H9 (cell line): Measurements from ENCODE around the gene CARD8. TPM values are rescaled to one million over a fixed set of nuclear protein-coding genes. Genes with fewer than 3 reads are reported as not detected.

Experiments
- DNase-seq: peaks from one replicate; pipeline ENCODE4 v3.0.0-alpha.2; 2017
- H2AFZ ChIP-seq: one replicate; pipeline ENCODE4 v1.6.1; 2013; ENCODE audit warnings: mild to moderate bottlenecking, low read length, control low read depth, moderate library complexity
- H2AK5ac ChIP-seq: 2 replicates; pipeline ENCODE4 v1.6.1; 2013; ENCODE audit warnings: low read length, control low read depth, mixed read lengths; ENCODE audit not compliant: insufficient read length
- H2BK120ac ChIP-seq: one replicate; pipeline ENCODE4 v1.6.1; 2013; ENCODE audit warnings: low read depth, mild to moderate bottlenecking, low read length, control low read depth, inconsistent platforms; ENCODE audit not compliant: poor library complexity, severe bottlenecking
- H2BK12ac ChIP-seq: 2 replicates; pipeline ENCODE4 v1.6.1; 2013; ENCODE audit warnings: low read length, control low read depth, mixed read lengths, low read depth; ENCODE audit not compliant: insufficient read length
- H2BK15ac ChIP-seq: 2 replicates; pipeline ENCODE4 v1.6.1; 2013; ENCODE audit warnings: low read depth, low read length, control low read depth
- H2BK20ac ChIP-seq: one replicate; pipeline ENCODE4 v1.6.1; 2013; ENCODE audit warnings: low read depth, mild to moderate bottlenecking, low read length, control low read depth, inconsistent platforms; ENCODE audit not compliant: poor library complexity, severe bottlenecking
- H2BK5ac ChIP-seq: 2 replicates; pipeline ENCODE4 v1.6.1; 2013; ENCODE audit warnings: low read length, control low read depth, mixed read lengths; ENCODE audit not compliant: insufficient read length
- H3K14ac ChIP-seq: 2 replicates; pipeline ENCODE4 v1.6.1; 2013; ENCODE audit warnings: low read length, control low read depth; ENCODE audit not compliant: insufficient read depth
- H3K18ac ChIP-seq: 2 replicates; pipeline ENCODE4 v1.6.1; 2013; ENCODE audit warnings: low read depth, mild to moderate bottlenecking, mixed read lengths, low read length, control low read depth; ENCODE audit not compliant: insufficient read length
- H3K23ac ChIP-seq: 2 replicates; pipeline ENCODE4 v1.6.1; 2013; ENCODE audit warnings: low read length, control low read depth, mixed read lengths, low read depth; ENCODE audit not compliant: insufficient read length
- H3K23me2 ChIP-seq: 2 replicates; pipeline ENCODE4 v1.6.1; 2013; ENCODE audit warnings: low read depth, mild to moderate bottlenecking, mixed read lengths, low read length, control low read depth; ENCODE audit not compliant: insufficient read length, poor library complexity, severe bottlenecking
- H3K27ac ChIP-seq: 2 replicates; pipeline ENCODE4 v1.5.1; 2013; ENCODE audit warnings: low read length, control low read depth, mixed read lengths, low read depth; ENCODE audit not compliant: insufficient read length
- H3K27me3 ChIP-seq: 2 replicates; pipeline ENCODE4 v1.6.1; 2013; ENCODE audit warnings: low read length, control low read depth, inconsistent platforms; ENCODE audit not compliant: insufficient read depth
- H3K4ac ChIP-seq: 2 replicates; pipeline ENCODE4 v1.6.1; 2013; ENCODE audit warnings: low read depth, mild to moderate bottlenecking, control low read depth, inconsistent platforms, low read length, moderate library complexity
- H3K4me1 ChIP-seq: 2 replicates; pipeline ENCODE4 v1.6.1; 2013; ENCODE audit warnings: low read length, control low read depth, inconsistent platforms; ENCODE audit not compliant: insufficient read depth
- H3K4me2 ChIP-seq: 2 replicates; pipeline ENCODE4 v1.6.1; 2013; ENCODE audit warnings: low read length, control low read depth, mixed read lengths; ENCODE audit not compliant: insufficient read length, insufficient read depth
- H3K56ac ChIP-seq: 2 replicates; pipeline ENCODE4 v1.6.1; 2013; ENCODE audit warnings: low read depth, mild to moderate bottlenecking, mixed read lengths, low read length, control low read depth; ENCODE audit not compliant: insufficient read length
- H3K79me1 ChIP-seq: 2 replicates; pipeline ENCODE4 v1.6.1; 2013; ENCODE audit warnings: low read depth, mild to moderate bottlenecking, moderate library complexity, low read length, control low read depth, inconsistent platforms; ENCODE audit not compliant: insufficient read depth, poor library complexity, severe bottlenecking
- H3K79me2 ChIP-seq: 2 replicates; pipeline ENCODE4 v1.6.1; 2013; ENCODE audit warnings: low read length, control low read depth, inconsistent platforms; ENCODE audit not compliant: insufficient read depth
- H3K9ac ChIP-seq: 2 replicates; pipeline ENCODE4 v1.6.1; 2013; ENCODE audit warnings: low read length, control low read depth, mixed read lengths; ENCODE audit not compliant: insufficient read length; ENCODE audit errors: extremely low read depth
- H3K9me3 ChIP-seq: one replicate; pipeline ENCODE4 v1.6.1; 2013; ENCODE audit warnings: low read depth, low read length, inconsistent platforms; ENCODE audit not compliant: control insufficient read depth
- H3T11ph ChIP-seq: one replicate; pipeline ENCODE4 v1.6.1; 2013; ENCODE audit warnings: mild to moderate bottlenecking, low read length, control low read depth, inconsistent platforms
- H4K20me1 ChIP-seq: one replicate; pipeline ENCODE4 v1.6.1; 2013; ENCODE audit not compliant: control insufficient read depth, insufficient read length, insufficient read depth
- H4K5ac ChIP-seq: 2 replicates; pipeline ENCODE4 v1.6.1; 2013; ENCODE audit warnings: low read depth, mild to moderate bottlenecking, mixed read lengths, low read length, control low read depth; ENCODE audit not compliant: insufficient read length
- H4K8ac ChIP-seq: replicated peaks from 2 replicates; pipeline ENCODE4 v1.6.1; 2013; ENCODE audit warnings: low read length, control low read depth, mixed read lengths, low read depth; ENCODE audit not compliant: insufficient read length
- H4K91ac ChIP-seq: 2 replicates; pipeline ENCODE4 v1.6.1; 2013; ENCODE audit warnings: low read depth, mild to moderate bottlenecking, moderate library complexity, mixed read lengths, low read length, control low read depth; ENCODE audit not compliant: insufficient read length
- H3K27ac Mint-ChIP-seq, 3 experiments: 2 replicates in 2 of 3; 3 replicates in 1 of 3; pipeline ENCODE4 v1.8.0; 2020 to 2021; ENCODE audit warnings: mixed read lengths in 3 of 3, mild to moderate bottlenecking in 1 of 3, moderate library complexity in 1 of 3
- H3K27me3 Mint-ChIP-seq: 2 replicates; pipeline ENCODE4 v1.8.0; 2021; ENCODE audit warnings: low read depth, mild to moderate bottlenecking, moderate library complexity, mixed read lengths
- H3K36me3 Mint-ChIP-seq, 3 experiments: 2 replicates in 2 of 3; 3 replicates in 1 of 3; pipeline ENCODE4 v1.8.0; 2020 to 2021; ENCODE audit warnings: low read depth in 3 of 3, mixed read lengths in 3 of 3; ENCODE audit not compliant: insufficient read depth in 1 of 3
- H3K4me1 Mint-ChIP-seq, 2 experiments: 2 replicates each; pipeline ENCODE4 v1.8.0; 2020; ENCODE audit warnings: mixed read lengths in 2 of 2
- H3K4me3 Mint-ChIP-seq, 2 experiments: 2 replicates in 1 of 2; 3 replicates in 1 of 2; pipeline ENCODE4 v1.8.0; 2020 to 2021; ENCODE audit warnings: mild to moderate bottlenecking in 2 of 2, mixed read lengths in 2 of 2, moderate library complexity in 1 of 2
- H3K9me3 Mint-ChIP-seq, 2 experiments: 2 replicates in 1 of 2; 3 replicates in 1 of 2; pipeline ENCODE4 v1.8.0; 2020; ENCODE audit warnings: mild to moderate bottlenecking in 2 of 2, mixed read lengths in 2 of 2, moderate library complexity in 1 of 2
- CTCF ChIP-seq: fragments of 200-600 bp; sonication (generic); conservative IDR thresholded peaks from 3 replicates; pipeline ENCODE4 v1.8.0; 2021; ENCODE audit warnings: antibody characterized with exemption, mild to moderate bottlenecking
- WGBS: extraction: QIAGEN DNeasy Blood & Tissue Kit; methylation state at CpG from one replicate; pipeline ENCODE4 v1.1.7; 2013; ENCODE audit warnings: missing lambda C conversion rate, low lambda C conversion rate, mixed read lengths; ENCODE audit not compliant: insufficient read length; ENCODE audit errors: extremely low coverage; 5-methylcytosine and 5-hydroxymethylcytosine counted together
- total RNA-seq: library from RNA; stranded (reverse); gene quantifications from 2 replicates; pipeline ENCODE4 v1.2.1, GENCODE V29; 2021

Gene CARD8
- total RNA-seq, 1 experiment from 2014 or later: 21.0 TPM

- Histone ChIP-seq H3K56ac (no peak overlapping the region), H3K79me1 (no peaks in the 10 kb centered on the region), H2AK5ac (no peak overlapping the region), H4K20me1 (no peaks in the 10 kb centered on the region), H3K23ac (no peak overlapping the region), H3K14ac (no peak overlapping the region), H3K23me2 (no peaks in the 10 kb centered on the region), H3K79me2 (no peaks in the 10 kb centered on the region), H4K91ac (no peak overlapping the region), H3K27ac (no peak overlapping the region), H3K4me1 (no peaks in the 10 kb centered on the region), H3K27me3 (no peaks in the 10 kb centered on the region), H4K8ac (no peak overlapping the region), H3K9me3 (no peaks in the 10 kb centered on the region), H2BK20ac (no peak overlapping the region), H3K18ac (no peak overlapping the region), H2BK15ac (no peak overlapping the region), H3K4ac (no peak overlapping the region), H4K5ac (no peak overlapping the region), H3K9ac (no peak overlapping the region), H2BK120ac (no peak overlapping the region), H2AFZ (no peak overlapping the region), H3K4me2 (no peak overlapping the region), H3T11ph (no peak overlapping the region), H2BK12ac (no peak overlapping the region), H2BK5ac (no peak overlapping the region)
- H3K9me3 Mint-ChIP-seq: no peaks in the 10 kb centered on the region; a peak in 1 of 5 replicates
- H3K27ac Mint-ChIP-seq: no peak overlapping the region
- WGBS: no CpG with 5 or more reads among the region's 19 CpGs
- no peak for TF ChIP-seq CTCF
- H3K36me3 Mint-ChIP-seq: no peaks in the 10 kb centered on the region
- H3K4me3 Mint-ChIP-seq: no peak overlapping the region
- peaks cover 3% of the 10 kb centered on the region; the same call in 1 of the 2 replicates for H3K27me3 Mint-ChIP-seq
- no peak for DNase-seq
- peaks cover 0 to under 1% of the 10 kb centered on the region in 2 experiments; a peak in 3 of 4 replicates for H3K4me1 Mint-ChIP-seq
Observed at GRCh38 chr19:48303866-48304265, 48.2 kb upstream of the CARD8 start.
